GM12878 (cell line): Measurements from ENCODE around the gene WASF2. TPM values are rescaled to one million over a fixed set of nuclear protein-coding genes. Genes with fewer than 3 reads are reported as not detected.

Experiments
- ATAC-seq: fragments of 200-7000 bp; cut with Tn5 transposase; 3 replicates; pipeline ENCODE4 v1.9.1; 2020; ENCODE audit warnings: mild to moderate bottlenecking, moderate library complexity
- BruUV-seq: library from RNA; stranded (reverse); fragments of 400-500 nt; replicated peaks from 2 replicates; lab custom pipeline; 2021; lab: Mats Ljungman, UMichigan
- CTCF ChIA-PET: fragments of 300-600 bp; sonication (Branson Sonifier 250); formaldehyde crosslinking; extraction: SDS; loops from one replicate; lab custom pipeline; 2021; ENCODE audit warnings: inconsistent platforms; lab: Yijun Ruan, JAX
- POLR2A ChIA-PET: fragments of 350-600 bp; formaldehyde crosslinking; extraction: SDS; loops from one replicate; lab custom pipeline; 2021; ENCODE audit warnings: inconsistent platforms; lab: Charles Lee
- RAD21 ChIA-PET: fragments of 300-600 bp; sonication (Branson Sonifier 250); formaldehyde crosslinking; loops from one replicate; lab custom pipeline; 2023; ENCODE audit warnings: antibody characterized with exemption; ENCODE audit not compliant: unreplicated experiment; lab: Charles Lee
- SMC1A ChIA-PET: fragments of 300-600 bp; sonication (Branson Sonifier 250); formaldehyde crosslinking; loops from one replicate; lab custom pipeline; 2023; ENCODE audit not compliant: unreplicated experiment, uncharacterized antibody; lab: Charles Lee
- DNase-seq: peaks from one replicate; pipeline ENCODE4 v3.0.0-alpha.2; 2011; ENCODE audit warnings: low read depth, low spot score
- FAIRE-seq: peaks from 3 replicates; lab custom pipeline; 2011; peaks lifted over from hg19 to GRCh38; lab: Jason Lieb, UNC
- H2AFZ ChIP-seq: 2 replicates; pipeline ENCODE4 v1.6.0; 2011; ENCODE audit warnings: low read depth, low read length, control low read depth; ENCODE audit not compliant: control insufficient read depth
- H3K27ac ChIP-seq: 2 replicates; pipeline ENCODE4 v1.5.1; 2011; ENCODE audit warnings: control low read depth; ENCODE audit not compliant: control insufficient read depth, insufficient read depth
- H3K27me3 ChIP-seq, 2 experiments: replicated peaks in 1 of 2; 2 replicates each; pipeline versions ENCODE4 v1.6.0 to v1.6.1; 2011; ENCODE audit warnings: low read length in 1 of 2; ENCODE audit not compliant: control insufficient read depth in 2 of 2, insufficient read depth in 2 of 2
- H3K36me3 ChIP-seq, 2 experiments: 2 replicates each; pipeline ENCODE4 v1.5.1; 2011; ENCODE audit warnings: low read length in 1 of 2; ENCODE audit not compliant: control insufficient read depth in 2 of 2, insufficient read depth in 2 of 2
- H3K4me1 ChIP-seq: 2 replicates; pipeline ENCODE4 v1.6.1; 2011; ENCODE audit warnings: mild to moderate bottlenecking, low read length, moderate library complexity, mixed read lengths; ENCODE audit not compliant: control insufficient read depth, insufficient read depth
- H3K4me2 ChIP-seq: 2 replicates; pipeline ENCODE4 v1.6.0; 2011; ENCODE audit warnings: control low read depth; ENCODE audit not compliant: control insufficient read depth, insufficient read depth
- H3K4me3 ChIP-seq: fragments of 200-600 bp; sonication (generic); 2 replicates; pipeline ENCODE4 v1.5.1; 2016
- H3K79me2 ChIP-seq: 2 replicates; pipeline ENCODE4 v1.6.0; 2011; ENCODE audit warnings: low read length; ENCODE audit not compliant: control insufficient read depth, insufficient read depth
- H3K9ac ChIP-seq: 2 replicates; pipeline ENCODE4 v1.8.0; 2011; ENCODE audit warnings: low read length, control low read depth, mixed read lengths; ENCODE audit not compliant: control insufficient read depth, insufficient read depth
- H3K9me3 ChIP-seq: replicated peaks from 3 replicates; pipeline ENCODE4 v1.5.1; 2011; ENCODE audit warnings: mild to moderate bottlenecking, low read length; ENCODE audit not compliant: control insufficient read depth, insufficient read depth
- H4K20me1 ChIP-seq: 2 replicates; pipeline ENCODE4 v1.6.0; 2011; ENCODE audit not compliant: control insufficient read depth, insufficient read depth
- DPF2 ChIP-seq: fragments of 450-650 bp; IDR thresholded peaks from 2 replicates; pipeline ENCODE4 v1.6.1; 2017; ENCODE audit warnings: mild to moderate bottlenecking
- ESRRA ChIP-seq: IDR thresholded peaks from 2 replicates; pipeline ENCODE4 v1.6.1; 2012; ENCODE audit warnings: mild to moderate bottlenecking, low read length, improper control_type of control experiment
- RAD51 ChIP-seq: fragments of 450-650 bp; IDR thresholded peaks from 2 replicates; pipeline ENCODE4 v1.6.1; 2016; ENCODE audit warnings: moderate library complexity, mild to moderate bottlenecking, inconsistent platforms
- STAT1 ChIP-seq: fragments of 450-650 bp; conservative IDR thresholded peaks from 2 replicates; pipeline ENCODE4 v1.6.1; 2014; ENCODE audit warnings: antibody characterized with exemption, mild to moderate bottlenecking
- WGBS: methylation state at CpG from one replicate; pipeline ENCODE4 v1.1.6; 2016; ENCODE audit warnings: low lambda C conversion rate; ENCODE audit not compliant: insufficient replicate concordance, insufficient coverage; ENCODE audit errors: missing lambda C conversion rate; 5-methylcytosine and 5-hydroxymethylcytosine counted together
- in situ Hi-C: fragments of 300-500 bp; cut with MboI; formaldehyde crosslinking; loops from 9 replicates; pipeline ENCODE4 v1.14.3; 2018; ENCODE audit warnings: mixed read lengths
- intact Hi-C: fragments of 100-400 bp; cut with micrococcal nuclease; formaldehyde crosslinking; loops from one replicate; pipeline ENCODE4 v1.14.2; 2022; ENCODE audit not compliant: unreplicated experiment
- polyA plus RNA-seq, 11 experiments: library from polyadenylated mRNA; depleted of rRNA in 4 of 11; unstranded in 6 of 11; stranded (reverse) in 5 of 11; fragments of >200 nt; fragmentation: Nextera tagmentation in 4 of 11; fragmentation: Illumina TruSeq in 1 of 11; extraction: Ambion mirVana in 4 of 11; extraction: Trizol in 1 of 11; gene quantifications; 1 replicate in 1 of 11; 2 replicates in 10 of 11; pipeline versions ENCODE4 v1.2.1 to v1.2.3, GENCODE V29; 2011 to 2016; ENCODE audit warnings: inconsistent platforms in 2 of 11, missing spikeins in 2 of 11, low read depth in 1 of 11
- total RNA-seq, 4 experiments: library from RNA; depleted of rRNA in 3 of 4; stranded (reverse); fragments of >200 nt in 3 of 4; fragmentation: Illumina TruSeq in 1 of 4; extraction: Trizol in 1 of 4; gene quantifications; 2 replicates each; pipeline versions ENCODE4 v1.2.1 to v1.2.3, GENCODE V29; 2013 to 2021

The WASF2 gene
- total and polyA plus RNA-seq, 10 of the 15 experiments (the other 5 are each of a cell fraction or from before 2014, with no cell fraction given) = 7.0 to 111 (median 37.1) TPM

GRCh38 chr1:27397749-27398148 lies 92.2 kb downstream of the WASF2 start:
- Histone ChIP-seq H3K27me3 (no peaks in the 10 kb centered on the region), H3K4me3 (no peak overlapping the region), H3K9ac (no peak overlapping the region), H3K36me3 (no peaks in the 10 kb centered on the region), H3K9me3 (no peaks in the 10 kb centered on the region), H3K4me2 (no peak overlapping the region), H3K4me1 (peaks cover 5% of the 10 kb centered on the region), H3K27ac (no peak overlapping the region), H4K20me1 (no peaks in the 10 kb centered on the region), H2AFZ (no peak overlapping the region), H3K79me2 (no peaks in the 10 kb centered on the region)
- no peak for FAIRE-seq
- POLR2A ChIA-PET = interaction anchor here (1.2 kb wide), 1 partner anchor 207 kb away, joined by 9 read pairs; the partner anchor contains the start of gene AHDC1
- TF ChIP-seq RAD51 = no peak
- TF ChIP-seq ESRRA = no peak
- TF ChIP-seq DPF2 = no peak
- BruUV-seq = no TSS peak
- in situ Hi-C loops = loop anchor here (5.0 kb wide), 1 partner anchor 265 kb away; no protein-coding TSS in a partner anchor
- DNase-seq = no peak
- no peak for ATAC-seq
- SMC1A ChIA-PET = interaction anchor here (0.6 to 5.6 kb wide), 8 partner anchors 10 to 801 kb away, joined by 3 to 54 read pairs (median 4); partner anchors contain the start of gene AHDC1
- CTCF ChIA-PET = interaction anchor here (0.6 to 13.5 kb wide), 19 partner anchors 10 to 353 kb away, joined by 3 to 265 read pairs (median 5); partner anchors contain the start of genes AHDC1 and MAP3K6
- intact Hi-C loops = no loop called here
- RAD21 ChIA-PET = interaction anchor here (0.9 to 4.9 kb wide), 5 partner anchors 98 to 210 kb away, joined by 3 to 103 read pairs (median 4); no protein-coding TSS in a partner anchor
- WGBS = 56% methylated on average over 7 of the region's 7 CpGs

GRCh38 chr1:27397110-27397509 lies 92.9 kb downstream of the WASF2 start:
- ChIA-PET POLR2A (interaction anchor here (0.7 to 2.9 kb wide), 4 partner anchors 18 to 207 kb away, joined by 3 to 16 read pairs (median 6); partner anchors contain the start of genes AHDC1 and MAP3K6), SMC1A (interaction anchor here (0.6 to 5.6 kb wide), 9 partner anchors 10 to 801 kb away, joined by 3 to 54 read pairs (median 4); partner anchors contain the start of gene AHDC1), CTCF (interaction anchor here (1.0 to 13.5 kb wide), 18 partner anchors 10 to 352 kb away, joined by 3 to 265 read pairs (median 12); partner anchors contain the start of genes AHDC1 and MAP3K6), RAD21 (interaction anchor here (0.7 to 4.9 kb wide), 8 partner anchors 31 to 298 kb away, joined by 3 to 103 read pairs (median 4); partner anchors contain the start of gene MAP3K6)
- H3K4me3 ChIP-seq = no peak overlapping the region
- WGBS = 90% methylated on average over 3 of the region's 3 CpGs
- no peaks in the 10 kb centered on the region for H3K36me3 ChIP-seq
- no peak overlapping the region for H2AFZ ChIP-seq
- TF ChIP-seq STAT1 = no peak
- in situ Hi-C loops (loop anchor here (5.0 kb wide), 1 partner anchor 265 kb away; no protein-coding TSS in a partner anchor), intact Hi-C loops (no loop called here)
- ATAC-seq = no peak
- no TSS peak for BruUV-seq
- no peaks in the 10 kb centered on the region for H3K27me3 ChIP-seq
- peaks cover 5% of the 10 kb centered on the region for H3K4me1 ChIP-seq
- DNase-seq = no peak
- H3K4me2 ChIP-seq = no peak overlapping the region
- H3K27ac ChIP-seq = no peak overlapping the region
- no peak for FAIRE-seq
- H3K9me3 ChIP-seq = no peaks in the 10 kb centered on the region
- no peaks in the 10 kb centered on the region for H3K79me2 ChIP-seq
- no peak overlapping the region for H3K9ac ChIP-seq
- no peaks in the 10 kb centered on the region for H4K20me1 ChIP-seq
